AG04449 (cell line): ENCODE data around the gene PMS2.
"Not testable (repeated sequence)": the region's sequence is repeated elsewhere in the genome, so short reads cannot be mapped to it uniquely, and the experiment has no call there.

Experiments used
- CTCF ChIA-PET: fragments of 350-600 bp; formaldehyde crosslinking; extraction: SDS; loops from one replicate; lab custom pipeline; 2021; ENCODE audit warnings: antibody characterized with exemption; lab: Yijun Ruan, JAX
- POLR2A ChIA-PET: fragments of 400-600, 350-600 bp; formaldehyde crosslinking; extraction: SDS; loops from one replicate; lab custom pipeline; 2020; ENCODE audit warnings: antibody characterized with exemption, inconsistent platforms; lab: Yijun Ruan, JAX
- DNase-seq: peaks from one replicate; pipeline ENCODE4 v3.0.0-alpha.2; 2010; ENCODE audit warnings: low read depth, low spot score
- H3K4me3 ChIP-seq: 2 replicates; pipeline ENCODE4 v1.5.1; 2011; ENCODE audit warnings: low read depth, mild to moderate bottlenecking, control low read depth, low read length
- CTCF ChIP-seq: IDR thresholded peaks from one replicate; pipeline ENCODE4 v1.5.1; 2011; ENCODE audit warnings: mild to moderate bottlenecking, moderate library complexity, low read length, control low read depth, inconsistent platforms; ENCODE audit not compliant: insufficient read depth; ENCODE audit errors: missing control alignments

PMS2 gene

GRCh38 chr7:6008668-6009611 is at the start of gene PMS2, which contains the start of gene AIMP2:
Gene PMS2 (minus strand): TSS chr7:6009049. CDS start chr7:6009019, 30 bp downstream.
Gene AIMP2 (plus strand): TSS chr7:6009272. CDS start chr7:6009364, 92 bp downstream.
- H3K4me3 ChIP-seq = peak within 1 kb of the TSS; percentile 91
- ChIA-PET CTCF (interaction anchor here (0.8 to 3.5 kb wide), 6 partner anchors 11 to 342 kb away, joined by 3 to 17 read pairs (median 4); no protein-coding TSS in a partner anchor), POLR2A (interaction anchor here (0.6 to 1.0 kb wide), 5 partner anchors 18 to 656 kb away, joined by 3 to 4 read pairs (median 3); no protein-coding TSS in a partner anchor)
- DNase-seq = peak; percentile 82
- peak; percentile 6 for TF ChIP-seq CTCF

GRCh38 chr7:6057316-6058129 is 48.7 kb upstream of the PMS2 start:
- ChIA-PET POLR2A (interaction anchor here (0.7 to 0.8 kb wide), 2 partner anchors 39 to 49 kb away, joined by 3 to 9 read pairs; no protein-coding TSS in a partner anchor), CTCF (interaction anchor here (1.2 to 1.7 kb wide), 3 partner anchors 60 to 292 kb away, joined by 3 to 5 read pairs (median 4); no protein-coding TSS in a partner anchor)
- TF ChIP-seq CTCF = no peak
- no peak for DNase-seq
- H3K4me3 ChIP-seq = peak overlapping the region; percentile 86

GRCh38 chr7:6056616-6057015 is 47.8 kb upstream of the PMS2 start:
- no peak for TF ChIP-seq CTCF
- POLR2A ChIA-PET = no interaction called here

GRCh38 chr7:6051185-6051584 is 42.3 kb upstream of the PMS2 start:
- POLR2A ChIA-PET = interaction anchor here (0.5 kb wide), 1 partner anchor 14 kb away, joined by 3 read pairs; no protein-coding TSS in a partner anchor
- DNase-seq, H3K4me3 ChIP-seq, CTCF ChIA-PET: not testable (repeated sequence)

More at GRCh38 chr7:6056616-6057015, 47.8 kb upstream of the PMS2 start:
- DNase-seq = no peak
- peak overlapping the region; percentile 6; the same call in 1 of the 2 replicates for H3K4me3 ChIP-seq
- CTCF ChIA-PET = interaction anchor here (1.2 to 1.7 kb wide), 3 partner anchors 59 to 293 kb away, joined by 3 to 5 read pairs (median 4); no protein-coding TSS in a partner anchor

- ChIA-PET CTCF (interaction anchor here (1.1 kb wide), 1 partner anchor 11 kb away, joined by 4 read pairs; no protein-coding TSS in a partner anchor), POLR2A (no interaction called here)
- no peak for DNase-seq
- no peak overlapping the region for H3K4me3 ChIP-seq
- no peak for TF ChIP-seq CTCF
These were observed 40.9 kb upstream of the PMS2 start for GRCh38 chr7:6049780-6050179.

GRCh38 chr7:6035686-6036085 is 26.8 kb upstream of the PMS2 start:
- ChIA-PET CTCF (no interaction called here), POLR2A (no interaction called here)

More at GRCh38 chr7:6035686-6036085, 26.8 kb upstream of the PMS2 start:
- TF ChIP-seq CTCF = no peak
- no peak for DNase-seq
- no peak overlapping the region for H3K4me3 ChIP-seq
